ENCODE results near the gene HFE. TPM values are rescaled to one million over a fixed set of nuclear protein-coding genes. Genes with fewer than 3 reads are reported as not detected.

Gene HFE
- polyA plus RNA-seq, 2 of the 4 experiments (the other 2 are of a cell fraction), result 19.9 to 31.7 TPM

DNA sequence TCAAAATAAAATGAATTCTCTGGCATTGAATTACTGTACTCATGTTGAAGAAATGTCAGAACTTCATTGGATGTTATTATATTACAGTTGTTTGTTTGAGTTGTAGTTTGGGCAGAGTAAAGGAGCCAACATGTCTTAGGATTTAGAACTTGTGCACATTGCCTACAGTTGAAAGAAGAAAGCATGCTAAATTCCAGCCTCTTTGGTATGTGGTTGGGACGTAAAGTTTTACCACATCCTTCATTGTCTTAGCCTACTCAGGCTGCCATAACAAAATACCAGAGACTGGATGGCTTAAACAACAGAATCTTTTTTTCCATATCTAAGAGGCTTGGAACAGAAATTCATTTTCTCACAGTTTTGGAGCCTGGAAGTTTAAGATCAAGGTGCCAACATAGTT, 42.4 kb downstream of the HFE start:
- Histone ChIP-seq H3K4me2 (peak overlapping the region; percentile 73; the same call in 2 of the 3 replicates), H3K27ac (no peak overlapping the region), H3K4me3 (no peak overlapping the region), H3K9me3 (no peaks in the 10 kb centered on the region), H3K4me1 (peaks cover 45% of the 10 kb centered on the region; the same call in 2 of the 3 replicates)
- no peak for ATAC-seq
- CTCF ChIA-PET, result interaction anchor here (1.8 kb wide), 1 partner anchor 27 kb away, joined by 3 read pairs; a partner anchor contains a TSS
- POLR2A ChIA-PET, result no interaction called here
- FAIRE-seq, result no peak
- TF ChIP-seq TFCP2L1 (CRISPR knock-in tag; IDR thresholded peaks at IDR 0.05), result no peak
- TF ChIP-seq FOSL2 (IDR thresholded peaks at IDR 0.05), result no peak
- TF ChIP-seq FOSL2 (CRISPR knock-in tag; IDR thresholded peaks at IDR 0.05), result no peak
- TF ChIP-seq ZSCAN20 (CRISPR knock-in tag; IDR thresholded peaks at IDR 0.05), result no peak
- TF ChIP-seq, protein P1, sequence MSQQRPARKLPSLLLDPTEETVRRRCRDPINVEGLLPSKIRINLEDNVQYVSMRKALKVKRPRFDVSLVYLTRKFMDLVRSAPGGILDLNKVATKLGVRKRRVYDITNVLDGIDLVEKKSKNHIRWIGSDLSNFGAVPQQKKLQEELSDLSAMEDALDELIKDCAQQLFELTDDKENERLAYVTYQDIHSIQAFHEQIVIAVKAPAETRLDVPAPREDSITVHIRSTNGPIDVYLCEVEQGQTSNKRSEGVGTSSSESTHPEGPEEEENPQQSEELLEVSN (IDR thresholded peaks at IDR 0.05; ENCODE audit: borderline replicate concordance, low read depth), result no peak
- TF ChIP-seq POLR2AphosphoS2 (conservative IDR thresholded peaks at IDR 0.05; ENCODE audit: low read length), result no peak
- no peak for TF ChIP-seq HOXB13 (CRISPR knock-in tag; IDR thresholded peaks at IDR 0.05; ENCODE audit: low read depth)
- TF ChIP-seq RAD21 (conservative IDR thresholded peaks at IDR 0.05 in 1 of 2, IDR thresholded peaks at IDR 0.05 in 1 of 2), result no peak
- TF ChIP-seq BHLHE40 (IDR thresholded peaks at IDR 0.05; ENCODE audit: low read depth, low read length), result no peak
- TF ChIP-seq, protein P2, sequence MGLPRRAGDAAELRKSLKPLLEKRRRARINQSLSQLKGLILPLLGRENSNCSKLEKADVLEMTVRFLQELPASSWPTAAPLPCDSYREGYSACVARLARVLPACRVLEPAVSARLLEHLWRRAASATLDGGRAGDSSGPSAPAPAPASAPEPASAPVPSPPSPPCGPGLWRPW (IDR thresholded peaks at IDR 0.05), result no peak
- no peak for TF ChIP-seq JUNB (IDR thresholded peaks at IDR 0.05)
- no peak for TF ChIP-seq EHMT2 (IDR thresholded peaks at IDR 0.05; ENCODE audit: low read depth)
- no peak for TF ChIP-seq KDM1A (IDR thresholded peaks at IDR 0.05; ENCODE audit: low read depth)
- no peak for TF ChIP-seq PHF8 (IDR thresholded peaks at IDR 0.05; ENCODE audit: borderline replicate concordance, low read depth)
- TF ChIP-seq, protein P3, sequence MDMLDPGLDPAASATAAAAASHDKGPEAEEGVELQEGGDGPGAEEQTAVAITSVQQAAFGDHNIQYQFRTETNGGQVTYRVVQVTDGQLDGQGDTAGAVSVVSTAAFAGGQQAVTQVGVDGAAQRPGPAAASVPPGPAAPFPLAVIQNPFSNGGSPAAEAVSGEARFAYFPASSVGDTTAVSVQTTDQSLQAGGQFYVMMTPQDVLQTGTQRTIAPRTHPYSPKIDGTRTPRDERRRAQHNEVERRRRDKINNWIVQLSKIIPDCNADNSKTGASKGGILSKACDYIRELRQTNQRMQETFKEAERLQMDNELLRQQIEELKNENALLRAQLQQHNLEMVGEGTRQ (IDR thresholded peaks at IDR 0.05), result no peak
- no peak for TF ChIP-seq RARB (CRISPR knock-in tag; IDR thresholded peaks at IDR 0.05)
- TF ChIP-seq HOXA7 (CRISPR knock-in tag; IDR thresholded peaks at IDR 0.05), result no peak
- no peak for TF ChIP-seq RNF2 (IDR thresholded peaks at IDR 0.05; ENCODE audit: borderline replicate concordance, low read depth)
- TF ChIP-seq HOXB5 (CRISPR knock-in tag; IDR thresholded peaks at IDR 0.05), result no peak
- TF ChIP-seq POLR2A (IDR thresholded peaks at IDR 0.05; ENCODE audit: low read length), result no peak
- DNase-seq (ENCODE audit: low read depth in 1 of 2, low spot score in 1 of 2), result no peak
- 100% methylated on average over 1 of the region's 1 CpG for WGBS (ENCODE audit: missing lambda C conversion rate)

DNA sequence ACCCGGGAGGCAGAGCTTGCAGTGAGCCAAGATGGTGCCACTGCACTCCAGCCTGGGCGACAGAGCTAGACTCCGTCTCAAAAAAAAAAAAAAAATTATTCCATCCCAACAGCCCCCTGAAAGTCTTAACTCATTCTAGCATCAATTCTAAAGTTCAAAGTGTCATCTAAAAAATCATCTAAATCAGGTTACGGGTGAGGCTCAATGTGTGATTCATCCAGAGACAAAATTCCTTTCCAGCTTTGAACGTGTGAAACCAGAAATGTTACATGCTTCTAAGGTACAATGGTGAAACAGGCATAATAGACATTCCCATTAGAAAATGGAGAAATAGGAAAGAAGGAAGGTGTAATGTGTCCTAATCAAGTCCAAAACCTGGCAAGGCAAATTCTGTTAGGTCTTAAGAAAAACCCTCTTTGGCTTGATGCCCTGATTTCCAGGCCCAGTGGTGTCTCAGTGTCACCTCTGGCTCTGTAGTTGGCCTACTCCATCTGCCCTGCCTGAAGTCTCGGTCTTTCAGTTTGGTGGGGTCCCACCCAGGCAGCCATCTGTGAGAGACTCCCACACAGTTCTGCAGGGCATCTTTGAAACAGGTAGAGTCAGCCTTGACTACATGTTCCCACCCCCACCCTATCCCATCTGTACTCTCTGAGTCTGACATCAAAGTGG, 43.5 kb downstream of the HFE start:
- POLR2A ChIA-PET, result interaction anchor here (0.9 to 1.0 kb wide), 2 partner anchors 21 to 24 kb away, joined by 3 read pairs; no protein-coding TSS in a partner anchor
- CTCF ChIA-PET, result interaction anchor here (1.8 kb wide), 1 partner anchor 26 kb away, joined by 3 read pairs; a partner anchor contains a TSS
- TF ChIP-seq BHLHE40 (IDR thresholded peaks at IDR 0.05; ENCODE audit: low read depth, low read length) (no peak), NPAS2 (CRISPR knock-in tag; IDR thresholded peaks at IDR 0.05; ENCODE audit: borderline replicate concordance) (no peak), RAD21 (conservative IDR thresholded peaks at IDR 0.05 in 1 of 2, IDR thresholded peaks at IDR 0.05 in 1 of 2) (no peak), CBX8 (IDR thresholded peaks at IDR 0.05) (no peak), TP53 (CRISPR knock-in tag; IDR thresholded peaks at IDR 0.05) (no peak)
- TF ChIP-seq, protein P4, sequence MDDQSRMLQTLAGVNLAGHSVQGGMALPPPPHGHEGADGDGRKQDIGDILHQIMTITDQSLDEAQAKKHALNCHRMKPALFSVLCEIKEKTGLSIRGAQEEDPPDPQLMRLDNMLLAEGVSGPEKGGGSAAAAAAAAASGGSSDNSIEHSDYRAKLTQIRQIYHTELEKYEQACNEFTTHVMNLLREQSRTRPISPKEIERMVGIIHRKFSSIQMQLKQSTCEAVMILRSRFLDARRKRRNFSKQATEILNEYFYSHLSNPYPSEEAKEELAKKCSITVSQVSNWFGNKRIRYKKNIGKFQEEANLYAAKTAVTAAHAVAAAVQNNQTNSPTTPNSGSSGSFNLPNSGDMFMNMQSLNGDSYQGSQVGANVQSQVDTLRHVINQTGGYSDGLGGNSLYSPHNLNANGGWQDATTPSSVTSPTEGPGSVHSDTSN (IDR thresholded peaks at IDR 0.05), result no peak

More for the DNA sequence above, 43.5 kb downstream of the HFE start:
- ATAC-seq, result no peak; a peak in 1 of 6 replicates
- DNase-seq (ENCODE audit: low read depth in 1 of 2, low spot score in 1 of 2), result no peak
- no peak for FAIRE-seq
- Histone ChIP-seq H3K9me3 (no peaks in the 10 kb centered on the region), H3K27ac (0 out of 6 replicates have a peak overlapping the region, but pooled peaks of 1 of the 2 experiments have one; percentile 32), H3K4me2 (peak overlapping the region; percentile 23; the same call in 2 of the 3 replicates), H3K4me3 (no peak overlapping the region), H3K4me1 (peaks cover 53% of the 10 kb centered on the region; the same call in 2 of the 3 replicates)
- WGBS (ENCODE audit: missing lambda C conversion rate), result 78% methylated on average over 6 of the region's 6 CpGs

Data from A549 (cell line).